ENCODE measurements around the gene CEP44.
A peak's percentile ranks its signal among the peaks of the same experiment; 100 is the strongest.

CEP44 gene

DNA sequence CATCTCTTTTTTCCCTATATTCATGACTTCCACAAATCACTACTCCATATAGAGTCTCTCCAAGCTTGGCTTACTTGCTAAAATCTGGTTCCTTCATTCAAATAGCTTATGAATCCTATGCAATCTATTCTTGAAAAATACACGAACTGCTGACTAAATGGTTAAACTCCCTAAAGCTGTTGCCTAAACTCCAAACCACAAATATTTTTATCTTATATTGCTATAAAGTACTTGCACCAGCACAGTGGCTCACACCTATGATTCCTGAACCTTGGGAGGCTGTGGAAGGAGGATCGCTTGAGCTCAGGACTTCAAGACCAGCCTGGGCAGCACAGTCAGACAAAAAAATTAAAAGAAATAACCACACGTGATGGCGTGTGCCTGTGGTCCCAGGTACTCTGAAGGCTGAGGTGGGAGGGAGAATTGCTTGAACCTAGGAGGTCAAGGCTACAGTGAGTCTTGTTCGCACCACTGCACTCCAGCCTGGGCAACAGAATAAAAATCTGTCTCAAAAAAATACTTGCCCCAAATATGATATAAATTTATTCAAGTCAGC, 2.5 kb upstream of the CEP44 start:
- Histone ChIP-seq H3K9ac (ENCODE audit: low read length) (no peak overlapping the region), H4K20me1 (ENCODE audit: insufficient read depth, low read length) (no peaks in the 10 kb centered on the region), H3K4me2 (ENCODE audit: low read depth, low read length) (no peak overlapping the region), H2AFZ (ENCODE audit: low read length) (no peak overlapping the region), H3K9me2 (replicated peaks; ENCODE audit: insufficient read depth, low read length) (no peaks in the 10 kb centered on the region), H3K27me3 (replicated peaks; ENCODE audit: insufficient read depth, low read length) (no peaks in the 10 kb centered on the region), H3K36me3 (replicated peaks; ENCODE audit: insufficient read depth, low read length) (no peaks in the 10 kb centered on the region), H3K27ac (ENCODE audit: low read length) (no peak overlapping the region), H3K9me3 (replicated peaks; ENCODE audit: insufficient read depth, low read length) (no peaks in the 10 kb centered on the region), H3K79me2 (ENCODE audit: low read length) (peaks cover 84% of the 10 kb centered on the region), H3K4me1 (ENCODE audit: low read length) (peaks cover 11% of the 10 kb centered on the region; the same call in 1 of the 2 replicates), H3F3A (ENCODE audit: insufficient read depth, low read length) (peaks cover 8% of the 10 kb centered on the region; the same call in 1 of the 2 replicates), H3K4me3 (ENCODE audit: low read length) (no peak overlapping the region)
- no peak for DNase-seq
- TF ChIP-seq, protein P1, sequence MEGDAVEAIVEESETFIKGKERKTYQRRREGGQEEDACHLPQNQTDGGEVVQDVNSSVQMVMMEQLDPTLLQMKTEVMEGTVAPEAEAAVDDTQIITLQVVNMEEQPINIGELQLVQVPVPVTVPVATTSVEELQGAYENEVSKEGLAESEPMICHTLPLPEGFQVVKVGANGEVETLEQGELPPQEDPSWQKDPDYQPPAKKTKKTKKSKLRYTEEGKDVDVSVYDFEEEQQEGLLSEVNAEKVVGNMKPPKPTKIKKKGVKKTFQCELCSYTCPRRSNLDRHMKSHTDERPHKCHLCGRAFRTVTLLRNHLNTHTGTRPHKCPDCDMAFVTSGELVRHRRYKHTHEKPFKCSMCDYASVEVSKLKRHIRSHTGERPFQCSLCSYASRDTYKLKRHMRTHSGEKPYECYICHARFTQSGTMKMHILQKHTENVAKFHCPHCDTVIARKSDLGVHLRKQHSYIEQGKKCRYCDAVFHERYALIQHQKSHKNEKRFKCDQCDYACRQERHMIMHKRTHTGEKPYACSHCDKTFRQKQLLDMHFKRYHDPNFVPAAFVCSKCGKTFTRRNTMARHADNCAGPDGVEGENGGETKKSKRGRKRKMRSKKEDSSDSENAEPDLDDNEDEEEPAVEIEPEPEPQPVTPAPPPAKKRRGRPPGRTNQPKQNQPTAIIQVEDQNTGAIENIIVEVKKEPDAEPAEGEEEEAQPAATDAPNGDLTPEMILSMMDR (IDR thresholded peaks at IDR 0.05; ENCODE audit: low read length) = no peak
- TF ChIP-seq EZH2phosphoT487 (IDR thresholded peaks at IDR 0.05; ENCODE audit: low read length) (no peak), EZH2 (optimal IDR thresholded peaks at IDR 0.05; ENCODE audit: low read depth, low read length) (no peak)

DNA sequence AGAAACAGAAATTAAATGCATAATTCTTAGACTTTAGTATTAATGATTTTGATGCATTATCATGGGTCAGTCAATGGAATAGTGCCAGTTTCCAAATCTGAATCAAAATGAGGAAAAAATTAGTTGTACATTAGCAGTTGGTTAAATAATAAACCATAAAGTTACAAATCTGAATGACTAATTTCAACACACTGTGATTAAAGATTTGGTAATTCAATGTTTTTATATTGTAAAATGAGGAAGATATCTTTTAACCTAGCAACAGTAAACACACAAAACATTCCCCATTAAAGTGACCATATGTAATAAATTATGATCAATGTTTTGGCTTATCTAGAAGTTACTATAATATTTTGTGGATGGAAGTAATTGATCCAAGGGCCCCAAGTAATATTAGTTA, 1.8 kb upstream of the CEP44 start:
- Histone ChIP-seq H3K9me2 (replicated peaks; ENCODE audit: insufficient read depth, low read length) (no peaks in the 10 kb centered on the region), H4K20me1 (ENCODE audit: insufficient read depth, low read length) (no peaks in the 10 kb centered on the region), H3K27me3 (replicated peaks; ENCODE audit: insufficient read depth, low read length) (no peaks in the 10 kb centered on the region), H3K27ac (ENCODE audit: low read length) (no peak overlapping the region), H3K4me2 (ENCODE audit: low read depth, low read length) (peak overlapping the region; percentile 54; the same call in 1 of the 2 replicates), H3K9ac (ENCODE audit: low read length) (no peak overlapping the region), H3K36me3 (replicated peaks; ENCODE audit: insufficient read depth, low read length) (no peaks in the 10 kb centered on the region), H3F3A (ENCODE audit: insufficient read depth, low read length) (peaks cover 8% of the 10 kb centered on the region; the same call in 1 of the 2 replicates), H2AFZ (ENCODE audit: low read length) (no peak overlapping the region), H3K4me1 (ENCODE audit: low read length) (peaks cover 11% of the 10 kb centered on the region; the same call in 1 of the 2 replicates), H3K4me3 (ENCODE audit: low read length) (no peak overlapping the region), H3K9me3 (replicated peaks; ENCODE audit: insufficient read depth, low read length) (no peaks in the 10 kb centered on the region), H3K79me2 (ENCODE audit: low read length) (peaks cover 85% of the 10 kb centered on the region)
- no peak for DNase-seq
- TF ChIP-seq EZH2 (optimal IDR thresholded peaks at IDR 0.05; ENCODE audit: low read depth, low read length) (no peak), EZH2phosphoT487 (IDR thresholded peaks at IDR 0.05; ENCODE audit: low read length) (no peak)
- TF ChIP-seq, protein P1 (IDR thresholded peaks at IDR 0.05; ENCODE audit: low read length) = no peak

DNA sequence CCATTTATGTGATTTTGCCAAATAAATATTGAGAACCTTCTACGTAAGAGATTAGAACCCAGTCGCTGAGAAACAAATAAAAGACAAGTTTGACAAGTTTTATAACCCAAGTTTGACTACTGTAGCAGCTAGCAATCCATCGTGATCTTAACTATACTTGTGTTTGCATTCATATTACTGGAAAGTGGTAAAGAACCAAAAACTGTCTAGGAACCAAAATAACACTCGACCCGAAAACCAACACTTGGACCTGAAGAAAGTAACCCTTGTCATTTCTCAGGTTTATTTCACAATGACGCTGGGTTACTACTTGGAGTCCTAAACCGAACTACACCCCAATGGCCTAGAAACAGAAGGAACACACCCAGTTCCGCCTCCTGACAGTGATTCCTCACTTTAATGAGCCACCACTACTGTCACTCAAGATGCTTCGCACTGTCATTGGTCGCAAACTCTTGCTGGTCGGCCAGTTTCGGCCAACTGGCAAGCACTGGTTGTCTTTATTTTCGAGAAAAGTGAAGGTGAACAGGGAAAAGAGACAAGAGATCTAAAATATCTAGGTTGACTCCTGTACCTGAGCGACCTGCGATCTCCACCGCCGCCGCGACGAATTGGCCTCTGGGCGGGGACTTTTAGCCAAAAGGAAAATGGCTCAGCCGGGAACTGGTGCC, 740 bp upstream of the CEP44 start:
- H3K79me2 ChIP-seq (ENCODE audit: low read length) = peaks cover 86% of the 10 kb centered on the region
- no peaks in the 10 kb centered on the region for H3K9me3 ChIP-seq (replicated peaks; ENCODE audit: insufficient read depth, low read length)
- H3K9ac ChIP-seq (ENCODE audit: low read length) = peak overlapping the region; percentile 99
- H3F3A ChIP-seq (ENCODE audit: insufficient read depth, low read length) = peaks cover 8% of the 10 kb centered on the region; the same call in 1 of the 2 replicates
- H3K9me2 ChIP-seq (replicated peaks; ENCODE audit: insufficient read depth, low read length) = no peaks in the 10 kb centered on the region
- DNase-seq = peak; percentile 95
- TF ChIP-seq EZH2phosphoT487 (IDR thresholded peaks at IDR 0.05; ENCODE audit: low read length) (no peak), EZH2 (optimal IDR thresholded peaks at IDR 0.05; ENCODE audit: low read depth, low read length) (no peak)
- TF ChIP-seq, protein P1 (IDR thresholded peaks at IDR 0.05; ENCODE audit: low read length) = no peak
- H3K4me2 ChIP-seq (ENCODE audit: low read depth, low read length) = peak overlapping the region; percentile 77
- no peaks in the 10 kb centered on the region for H3K36me3 ChIP-seq (replicated peaks; ENCODE audit: insufficient read depth, low read length)
- H3K4me1 ChIP-seq (ENCODE audit: low read length) = peaks cover 11% of the 10 kb centered on the region; the same call in 1 of the 2 replicates
- no peaks in the 10 kb centered on the region for H3K27me3 ChIP-seq (replicated peaks; ENCODE audit: insufficient read depth, low read length)
- peak overlapping the region; percentile 94 for H2AFZ ChIP-seq (ENCODE audit: low read length)
- H3K4me3 ChIP-seq (ENCODE audit: low read length) = peak overlapping the region; percentile 92
- peak overlapping the region; percentile 97 for H3K27ac ChIP-seq (ENCODE audit: low read length)
- no peaks in the 10 kb centered on the region for H4K20me1 ChIP-seq (ENCODE audit: insufficient read depth, low read length)

Data from MM.1S (cell line).